ENCODE measurements around the gene ANKRD13D. TPM values are rescaled to one million over a fixed set of nuclear protein-coding genes. Genes with fewer than 3 reads are reported as not detected.

ANKRD13D gene
- total RNA-seq, 1 donor from 2014 or later = 76.0 TPM

- peak within 1 kb of the TSS; percentile 91 for H3K4me3 Mint-ChIP-seq (ENCODE audit: low read depth)
- H3K27ac Mint-ChIP-seq = peak within 1 kb of the TSS; percentile 84
- H3K9me3 Mint-ChIP-seq (ENCODE audit: low read depth) = no peaks in the 10 kb centered on the region
- H3K36me3 Mint-ChIP-seq (ENCODE audit: insufficient read depth) = peaks cover 1% of the 10 kb centered on the region
- H3K27me3 Mint-ChIP-seq = peaks cover 20% of the 10 kb centered on the region
- H3K4me1 Mint-ChIP-seq (ENCODE audit: low read depth) = peaks cover 24% of the 10 kb centered on the region
- TF ChIP-seq CTCF (IDR thresholded peaks at IDR 0.05; ENCODE audit: unreplicated experiment) = no peak
- no peak for DNase-seq (ENCODE audit: low spot score, unreplicated experiment)
These were observed 22.5 kb upstream of the ANKRD13D start, which contains the start of gene GRK2 for GRCh38 chr11:67266449-67267187. GRK2 (plus strand) TSS chr11:67266473; CDS start chr11:67266700, 227 bp downstream.

GRCh38 chr11:67267188-67268080, 21.7 kb upstream of the ANKRD13D start:
- TF ChIP-seq CTCF (IDR thresholded peaks at IDR 0.05; ENCODE audit: unreplicated experiment) = no peak
- Mint-ChIP-seq H3K36me3 (ENCODE audit: insufficient read depth) (peaks cover 1% of the 10 kb centered on the region), H3K27me3 (peaks cover 14% of the 10 kb centered on the region), H3K4me1 (ENCODE audit: low read depth) (peaks cover 24% of the 10 kb centered on the region), H3K9me3 (ENCODE audit: low read depth) (no peaks in the 10 kb centered on the region), H3K27ac (peak overlapping the region; percentile 84), H3K4me3 (ENCODE audit: low read depth) (peak overlapping the region; percentile 91)
- DNase-seq (ENCODE audit: low spot score, unreplicated experiment) = no peak

- TF ChIP-seq CTCF (IDR thresholded peaks at IDR 0.05; ENCODE audit: unreplicated experiment) = no peak
- peak overlapping the region; percentile 91 for H3K4me3 Mint-ChIP-seq (ENCODE audit: low read depth)
- DNase-seq (ENCODE audit: low spot score, unreplicated experiment) = no peak
- no peaks in the 10 kb centered on the region for H3K9me3 Mint-ChIP-seq (ENCODE audit: low read depth)
- peaks cover 7% of the 10 kb centered on the region for H3K27me3 Mint-ChIP-seq
- peaks cover 1% of the 10 kb centered on the region for H3K36me3 Mint-ChIP-seq (ENCODE audit: insufficient read depth)
- peaks cover 17% of the 10 kb centered on the region for H3K4me1 Mint-ChIP-seq (ENCODE audit: low read depth)
- no peak overlapping the region for H3K27ac Mint-ChIP-seq
These were observed 20.8 kb upstream of the ANKRD13D start for GRCh38 chr11:67268081-67268961.

GRCh38 chr11:67268962-67269268, 20.2 kb upstream of the ANKRD13D start:
- Mint-ChIP-seq H3K4me3 (ENCODE audit: low read depth) (no peak overlapping the region), H3K27ac (no peak overlapping the region), H3K9me3 (ENCODE audit: low read depth) (no peaks in the 10 kb centered on the region), H3K4me1 (ENCODE audit: low read depth) (peaks cover 17% of the 10 kb centered on the region), H3K27me3 (peaks cover 7% of the 10 kb centered on the region), H3K36me3 (ENCODE audit: insufficient read depth) (peaks cover 1% of the 10 kb centered on the region)
- no peak for TF ChIP-seq CTCF (IDR thresholded peaks at IDR 0.05; ENCODE audit: unreplicated experiment)
- no peak for DNase-seq (ENCODE audit: low spot score, unreplicated experiment)

Measured in progenitor cell of endocrine pancreas (in vitro differentiated cells).